Superior temporal gyrus (tissue), 1 donor: ENCODE measurements around the gene STEAP2.
A peak's percentile ranks its signal among the peaks of the same experiment; 100 is the strongest.
"Not testable (repeated sequence)": the region's sequence is repeated elsewhere in the genome, so short reads cannot be mapped to it uniquely, and the experiment has no call there.

Experiments used
- DNase-seq: peaks from one replicate; pipeline ENCODE4 v3.0.0-alpha.2; 2016; ENCODE audit errors: extremely low spot score

STEAP2 gene

GRCh38 chr7:90211391-90212148 is at the start of gene STEAP2:
STEAP2 (plus strand) TSS chr7:90211740; CDS start chr7:90225083, 13,343 bp downstream.
- DNase-seq = peak; percentile 54

DNA sequence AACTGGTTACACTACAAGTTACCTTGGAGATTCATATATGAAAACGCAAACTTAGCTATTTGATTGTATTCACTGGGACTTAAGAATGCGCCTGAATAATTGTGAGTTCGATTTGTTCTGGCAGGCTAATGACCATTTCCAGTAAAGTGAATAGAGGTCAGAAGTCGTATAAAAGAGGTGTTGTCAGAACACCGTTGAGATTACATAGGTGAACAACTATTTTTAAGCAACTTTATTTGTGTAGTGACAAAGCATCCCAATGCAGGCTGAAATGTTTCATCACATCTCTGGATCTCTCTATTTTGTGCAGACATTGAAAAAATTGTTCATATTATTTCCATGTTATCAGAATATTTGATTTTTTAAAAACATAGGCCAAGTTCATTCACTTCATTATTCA is 48.0 kb upstream of the STEAP2 start:
- no peak for DNase-seq

DNA sequence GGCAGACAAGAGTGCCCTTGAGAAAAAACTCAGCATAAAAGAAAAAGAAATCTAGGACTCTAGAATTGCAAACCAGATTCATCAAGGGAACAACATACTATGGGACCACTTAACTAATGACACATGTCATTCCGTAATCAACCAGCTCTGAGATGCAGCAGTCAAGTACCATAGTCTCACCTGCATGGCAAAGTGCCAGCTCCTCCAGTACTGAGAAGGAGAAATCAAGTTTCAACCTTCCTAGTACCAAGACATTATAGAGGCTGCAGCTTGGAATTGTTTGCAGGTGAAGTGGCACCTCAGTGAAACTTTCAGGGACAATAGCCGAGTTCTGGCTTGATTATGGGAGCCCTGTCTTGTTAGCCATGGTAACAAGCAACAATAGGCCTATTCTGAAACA is 45.8 kb upstream of the STEAP2 start:
- no peak for DNase-seq

DNA sequence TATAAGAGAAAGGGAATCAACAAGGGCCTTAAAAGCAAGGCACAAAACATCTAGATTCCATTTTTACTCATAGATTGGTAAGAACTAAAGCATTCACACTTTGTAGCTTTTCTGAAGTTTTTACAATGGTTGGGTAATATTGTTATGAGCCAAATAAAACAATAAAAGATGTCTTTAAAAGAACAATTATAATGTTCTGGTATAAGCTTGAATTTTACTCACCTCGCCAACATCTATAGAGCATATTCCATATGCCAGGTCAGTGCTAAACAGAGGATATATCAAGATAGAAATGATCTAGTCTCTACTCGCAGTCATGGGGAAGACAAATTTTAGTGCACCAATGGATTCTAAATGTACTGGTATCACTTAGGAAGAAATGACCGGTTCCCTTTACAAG is 45.4 kb upstream of the STEAP2 start:
- no peak for DNase-seq

GRCh38 chr7:90167361-90167760 is 44.2 kb upstream of the STEAP2 start:
- no peak for DNase-seq

- DNase-seq = no peak
These were observed 41.6 kb upstream of the STEAP2 start for GRCh38 chr7:90169891-90170290.

DNA sequence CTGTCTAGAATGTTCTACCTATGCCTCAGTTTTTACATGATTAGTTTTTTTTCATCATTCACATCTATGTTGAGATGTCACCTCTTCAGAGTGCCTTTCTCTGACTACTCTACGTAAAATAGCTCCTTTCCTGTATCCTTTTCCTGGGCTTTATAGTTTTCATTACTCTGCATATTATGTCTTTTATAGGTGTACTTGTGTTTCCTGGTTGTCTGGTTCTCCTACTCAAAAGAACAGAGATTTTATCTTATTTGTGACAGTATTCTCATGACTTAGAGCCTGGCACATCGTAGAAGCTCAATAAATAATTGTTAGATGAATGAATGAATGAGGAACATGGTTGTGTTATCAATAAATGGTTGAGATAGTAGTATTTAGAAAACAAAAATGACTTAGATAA is 39.4 kb upstream of the STEAP2 start:
- no peak for DNase-seq

- DNase-seq = no peak
These were observed 38.9 kb upstream of the STEAP2 start for GRCh38 chr7:90172624-90173023.

GRCh38 chr7:90173127-90173844 is 38.3 kb upstream of the STEAP2 start:
- DNase-seq = no peak

- no peak for DNase-seq
These were observed 35.9 kb upstream of the STEAP2 start for GRCh38 chr7:90175667-90176066.

DNA sequence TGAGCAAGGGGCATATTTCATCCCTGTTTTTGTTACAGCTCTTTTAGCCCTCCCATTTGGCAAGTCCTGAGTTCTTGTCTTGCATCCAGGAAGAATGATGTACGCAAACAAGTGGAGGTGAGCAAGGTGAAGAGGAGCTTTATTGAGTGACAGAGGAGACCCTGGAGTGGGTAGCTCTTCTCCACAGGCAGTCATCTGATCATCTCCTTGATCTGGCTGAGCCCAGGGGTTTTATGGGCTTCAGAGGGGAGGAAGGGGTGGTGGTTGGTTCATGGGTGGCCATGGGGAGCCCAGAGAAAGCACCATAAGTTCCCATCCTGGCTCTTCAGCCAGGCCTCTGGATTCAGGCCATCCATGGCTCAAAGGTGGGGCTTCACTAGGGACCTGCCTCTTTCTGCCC is 35.3 kb upstream of the STEAP2 start:
- no peak for DNase-seq

DNA sequence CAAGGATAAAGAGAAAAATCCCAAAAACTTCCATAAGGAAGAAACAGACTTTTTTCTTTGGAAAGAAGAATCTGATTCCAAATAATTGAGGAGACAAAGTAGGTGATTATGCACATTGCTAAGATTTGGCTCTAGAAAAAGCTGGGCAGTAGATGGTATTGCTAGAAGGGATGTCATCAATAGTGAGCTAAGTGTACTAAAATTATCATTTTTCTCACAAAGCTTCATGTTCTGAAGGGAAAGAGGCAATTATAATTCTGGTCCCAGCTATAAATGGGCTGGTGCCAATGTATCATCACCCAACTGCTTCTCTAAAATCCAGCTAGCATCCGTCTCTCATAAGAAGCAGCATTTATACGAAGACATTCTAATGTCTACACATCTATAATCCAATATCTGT is 33.4 kb upstream of the STEAP2 start:
- DNase-seq = peak; percentile 66

GRCh38 chr7:90178679-90179278 is 32.8 kb upstream of the STEAP2 start:
- DNase-seq = no peak

DNA sequence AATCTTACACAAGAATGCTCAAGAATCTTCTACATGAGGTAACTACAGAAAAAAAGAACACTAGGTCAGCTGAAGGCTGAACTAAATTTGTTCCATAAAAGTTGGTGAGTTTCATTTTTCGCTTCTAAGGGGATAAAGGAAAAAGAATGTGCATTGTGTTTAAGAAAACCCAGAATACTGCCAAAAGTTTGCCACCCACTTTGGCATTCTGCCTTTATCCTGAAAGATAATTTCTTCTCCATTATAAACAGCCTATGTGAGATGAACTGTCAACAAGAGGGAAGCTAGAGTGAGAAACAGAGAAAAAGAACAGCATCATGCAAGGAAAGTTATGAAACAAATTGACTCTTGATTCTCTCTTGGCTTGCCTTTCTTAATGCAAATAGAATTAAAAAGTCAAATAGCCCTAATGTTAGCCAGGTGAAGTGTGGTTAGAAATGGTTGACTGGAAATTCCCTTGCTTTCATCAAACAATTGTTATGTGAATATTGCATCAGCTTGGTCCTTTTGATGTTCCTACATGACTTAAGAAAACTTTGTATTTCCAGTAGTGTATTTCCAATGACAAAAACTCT is 31.4 kb upstream of the STEAP2 start:
- peak; percentile 47 for DNase-seq

DNA sequence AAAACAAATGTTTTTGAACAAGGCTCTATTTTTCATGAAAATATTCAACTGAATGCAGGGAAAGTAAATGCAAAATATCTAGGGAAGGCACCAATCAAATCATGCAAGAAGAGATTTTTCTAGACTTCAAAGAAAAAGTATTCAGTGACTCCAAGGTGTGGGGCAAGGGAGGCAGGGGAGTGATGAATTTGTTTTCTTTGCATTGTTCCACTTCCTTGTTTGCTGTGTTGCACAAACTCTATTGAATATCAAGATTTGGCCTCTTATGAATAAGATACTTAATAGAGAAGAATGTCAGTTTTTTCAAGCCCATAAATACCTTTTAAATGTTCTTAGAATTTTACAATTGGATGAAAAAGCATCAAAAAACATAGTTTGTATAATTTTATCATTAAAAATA is 30.9 kb upstream of the STEAP2 start:
- DNase-seq = no peak

GRCh38 chr7:90181485-90181884 is 30.1 kb upstream of the STEAP2 start:
- no peak for DNase-seq

DNA sequence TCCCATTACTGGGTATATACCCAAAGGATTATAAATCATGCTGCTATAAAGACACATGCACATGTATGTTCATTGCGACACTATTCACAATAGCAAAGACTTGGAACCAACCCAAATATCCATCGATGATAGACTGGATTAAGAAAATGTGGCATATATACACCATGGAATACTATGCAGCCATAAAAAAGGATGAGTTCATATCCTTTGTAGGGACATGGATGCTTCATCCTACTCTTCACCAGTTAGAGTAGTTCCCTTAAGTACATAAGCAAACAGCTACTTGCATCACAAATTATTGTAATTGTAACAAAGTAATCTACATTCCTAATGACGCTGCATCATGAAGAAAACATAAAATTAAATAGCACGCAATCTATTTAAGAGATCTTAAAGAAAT is 25.2 kb upstream of the STEAP2 start:
- DNase-seq = not testable (repeated sequence)

- no peak for DNase-seq
These were observed 24.0 kb upstream of the STEAP2 start for GRCh38 chr7:90187507-90188050.

DNA sequence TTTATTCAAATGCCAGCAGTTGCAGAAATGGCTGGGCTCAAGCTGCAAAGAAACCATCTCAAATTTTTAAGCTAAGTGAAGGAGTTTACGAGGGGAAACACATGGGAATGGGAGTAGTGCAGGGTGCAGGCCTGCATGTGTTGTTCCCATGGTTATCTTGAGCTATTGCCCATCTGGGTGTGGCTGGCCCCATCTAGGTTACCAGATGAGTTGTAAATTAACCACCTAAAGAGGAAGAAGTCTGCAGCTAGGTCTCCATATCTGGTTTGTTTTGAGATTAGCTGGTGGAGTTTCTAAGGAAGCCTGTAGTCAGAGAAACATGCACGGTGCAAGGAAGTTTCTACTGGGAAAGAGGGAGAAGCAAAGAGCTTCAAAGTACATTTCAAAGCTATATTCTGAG is 23.3 kb upstream of the STEAP2 start:
- no peak for DNase-seq

DNA sequence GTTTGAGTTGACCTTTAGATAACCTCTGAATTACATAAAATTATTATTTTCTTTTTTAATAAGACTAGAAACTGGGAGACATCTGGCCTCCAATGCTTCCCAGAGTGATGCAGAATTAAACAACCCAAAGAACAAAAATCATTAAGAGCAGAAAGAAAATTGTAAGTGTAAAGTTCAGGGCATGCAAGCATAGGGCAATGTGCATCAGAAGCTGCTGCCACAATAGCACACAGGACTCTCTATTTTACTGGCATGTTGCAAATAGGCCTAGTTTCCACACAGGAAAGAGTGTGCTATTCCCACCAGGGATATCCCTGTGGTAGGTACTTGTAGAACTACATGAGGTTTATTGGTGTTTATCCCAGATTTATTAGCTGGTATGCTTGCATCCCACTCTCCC is 20.5 kb upstream of the STEAP2 start:
- DNase-seq = no peak

DNA sequence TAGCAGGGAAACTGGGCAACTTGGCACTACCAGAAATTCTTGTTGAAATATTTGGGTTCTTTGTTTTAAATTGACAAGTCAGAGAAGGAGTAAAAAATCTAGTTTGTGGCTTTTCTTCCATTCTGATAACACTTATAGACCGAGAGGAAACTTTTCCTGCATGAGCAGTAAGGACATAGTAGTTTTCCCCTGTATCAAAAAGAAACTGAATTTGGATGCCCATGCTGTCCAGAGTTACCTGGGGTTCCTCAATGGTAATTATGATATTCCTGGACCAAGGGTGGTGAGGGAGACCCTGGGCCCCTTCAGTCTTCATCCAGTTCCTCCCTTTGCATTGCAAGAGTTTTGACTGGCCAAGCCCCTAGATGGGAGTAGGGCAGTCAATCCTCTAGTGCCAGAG is 19.9 kb upstream of the STEAP2 start:
- no peak for DNase-seq
